ENCODE results near the gene ZDHHC14.
"Not testable (repeated sequence)": the region's sequence is repeated elsewhere in the genome, so short reads cannot be mapped to it uniquely, and the experiment has no call there.

DNA sequence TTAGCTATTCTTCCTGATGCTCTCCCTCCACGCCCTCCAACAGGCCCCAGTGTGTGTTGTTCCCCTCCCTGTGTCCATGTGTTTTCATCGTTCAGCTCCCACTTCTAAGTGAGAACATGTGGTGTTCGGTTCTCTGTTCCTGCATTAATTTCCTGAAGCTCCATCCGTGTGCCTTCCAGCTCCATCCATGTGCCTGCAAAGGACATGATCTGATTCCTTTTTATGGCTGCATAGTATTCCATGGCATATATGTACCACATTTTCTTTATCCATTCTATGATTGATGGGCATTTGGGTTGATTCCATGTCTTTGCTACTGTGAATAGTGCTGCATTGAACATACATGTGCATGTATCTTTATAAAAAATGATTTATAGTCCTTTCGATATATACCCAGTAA, 27.4 kb downstream of the ZDHHC14 start:
- TF ChIP-seq, protein P1, sequence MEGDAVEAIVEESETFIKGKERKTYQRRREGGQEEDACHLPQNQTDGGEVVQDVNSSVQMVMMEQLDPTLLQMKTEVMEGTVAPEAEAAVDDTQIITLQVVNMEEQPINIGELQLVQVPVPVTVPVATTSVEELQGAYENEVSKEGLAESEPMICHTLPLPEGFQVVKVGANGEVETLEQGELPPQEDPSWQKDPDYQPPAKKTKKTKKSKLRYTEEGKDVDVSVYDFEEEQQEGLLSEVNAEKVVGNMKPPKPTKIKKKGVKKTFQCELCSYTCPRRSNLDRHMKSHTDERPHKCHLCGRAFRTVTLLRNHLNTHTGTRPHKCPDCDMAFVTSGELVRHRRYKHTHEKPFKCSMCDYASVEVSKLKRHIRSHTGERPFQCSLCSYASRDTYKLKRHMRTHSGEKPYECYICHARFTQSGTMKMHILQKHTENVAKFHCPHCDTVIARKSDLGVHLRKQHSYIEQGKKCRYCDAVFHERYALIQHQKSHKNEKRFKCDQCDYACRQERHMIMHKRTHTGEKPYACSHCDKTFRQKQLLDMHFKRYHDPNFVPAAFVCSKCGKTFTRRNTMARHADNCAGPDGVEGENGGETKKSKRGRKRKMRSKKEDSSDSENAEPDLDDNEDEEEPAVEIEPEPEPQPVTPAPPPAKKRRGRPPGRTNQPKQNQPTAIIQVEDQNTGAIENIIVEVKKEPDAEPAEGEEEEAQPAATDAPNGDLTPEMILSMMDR (IDR thresholded peaks at IDR 0.05): not testable (repeated sequence)
- not testable (repeated sequence) for TF ChIP-seq POLR2A (IDR thresholded peaks at IDR 0.05)

All from thyroid gland (tissue), 4 donors.